Globus pallidus (tissue), 1 donor: ENCODE results near the gene HEATR3.
A peak's percentile ranks its signal among the peaks of the same experiment; 100 is the strongest.

Experiments used
- DNase-seq: peaks from one replicate; pipeline ENCODE4 v3.0.0-alpha.2; 2015; ENCODE audit warnings: low spot score

Gene HEATR3

DNA sequence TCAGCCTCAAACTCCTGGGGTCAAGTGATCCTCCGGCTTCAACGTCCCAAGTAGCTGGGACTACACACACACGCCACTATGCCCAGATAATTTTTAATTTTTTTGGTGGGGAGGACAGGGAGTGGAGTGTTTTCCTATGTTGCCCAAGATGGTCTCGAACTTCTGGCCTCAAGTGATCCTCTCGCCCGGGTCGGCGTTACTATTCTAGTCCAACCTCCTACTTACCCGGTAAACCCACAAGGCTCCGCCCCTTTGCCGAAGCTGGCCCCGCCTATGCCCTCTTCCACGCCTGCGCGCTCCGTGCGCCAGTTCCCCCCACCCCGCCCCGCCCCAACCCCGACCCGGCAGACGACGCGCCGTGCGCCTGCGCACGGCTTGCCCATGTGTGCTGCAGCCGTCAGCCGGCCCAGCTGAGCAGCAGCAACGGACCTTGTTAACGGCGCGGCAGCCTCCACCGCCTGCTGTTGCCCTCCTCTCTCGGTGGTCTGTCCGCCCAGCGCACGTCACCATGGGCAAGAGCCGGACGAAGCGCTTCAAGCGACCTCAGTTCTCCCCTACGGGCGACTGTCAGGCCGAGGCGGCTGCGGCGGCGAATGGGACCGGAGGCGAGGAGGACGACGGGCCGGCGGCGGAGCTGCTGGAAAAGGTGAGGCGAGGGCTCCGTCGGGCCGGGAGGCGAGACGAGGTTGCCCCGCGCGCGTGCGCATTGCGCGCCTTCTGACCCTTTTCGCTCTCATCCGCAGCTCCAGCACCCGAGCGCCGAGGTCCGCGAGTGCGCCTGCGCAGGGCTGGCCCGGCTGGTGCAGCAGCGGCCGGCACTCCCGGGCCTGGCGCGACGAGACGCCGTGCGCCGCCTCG, at the start of gene HEATR3:
Gene HEATR3 (plus strand): TSS at position 347 of the 858 bp plus-strand sequence. CDS start 162 bp downstream, at position 509.
- DNase-seq, result peak; percentile 90

DNA sequence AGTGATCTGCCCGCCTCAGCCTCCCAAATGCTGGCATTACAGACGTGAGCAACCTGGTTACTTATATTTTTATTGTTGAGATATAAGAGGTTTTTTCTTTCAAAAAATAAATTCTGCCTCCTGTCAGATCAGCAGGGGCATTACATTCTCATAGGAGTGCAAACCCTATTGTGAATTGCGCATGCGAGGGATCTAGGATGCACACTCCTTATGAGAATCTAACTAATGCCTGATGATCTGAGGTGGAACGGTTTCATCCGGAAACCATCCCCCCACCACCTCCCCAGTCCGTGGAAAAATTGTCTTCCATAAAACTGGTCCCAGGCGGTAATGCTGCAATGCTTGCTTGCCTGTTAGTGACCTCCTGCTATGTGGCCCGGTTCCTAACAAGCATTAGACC, 48.2 kb upstream of the HEATR3 start:
- DNase-seq, result no peak

- no peak for DNase-seq
These were observed 44.2 kb upstream of the HEATR3 start for GRCh38 chr16:50021544-50021943.

- no peak for DNase-seq
These were observed 42.1 kb upstream of the HEATR3 start for GRCh38 chr16:50023641-50024040.

DNA sequence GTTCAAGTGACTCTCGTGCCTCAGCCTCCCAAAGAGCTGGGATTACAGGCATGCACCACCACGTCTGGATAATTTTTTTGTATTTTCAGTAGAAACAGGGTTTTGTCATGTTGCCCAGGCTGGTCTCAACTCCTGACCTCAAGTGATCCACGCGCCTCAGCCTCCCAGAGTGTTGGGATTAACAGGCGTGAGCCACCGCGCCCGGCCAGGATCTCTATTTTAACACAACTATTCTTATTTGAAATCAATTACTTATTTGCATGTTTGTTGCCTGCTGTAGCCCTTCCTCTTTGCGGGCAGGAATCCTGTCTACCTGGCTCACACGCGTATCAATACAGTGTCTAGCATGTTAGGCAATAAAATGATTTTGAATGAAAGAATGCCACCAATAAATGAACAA, 41.6 kb upstream of the HEATR3 start:
- DNase-seq, result no peak

DNA sequence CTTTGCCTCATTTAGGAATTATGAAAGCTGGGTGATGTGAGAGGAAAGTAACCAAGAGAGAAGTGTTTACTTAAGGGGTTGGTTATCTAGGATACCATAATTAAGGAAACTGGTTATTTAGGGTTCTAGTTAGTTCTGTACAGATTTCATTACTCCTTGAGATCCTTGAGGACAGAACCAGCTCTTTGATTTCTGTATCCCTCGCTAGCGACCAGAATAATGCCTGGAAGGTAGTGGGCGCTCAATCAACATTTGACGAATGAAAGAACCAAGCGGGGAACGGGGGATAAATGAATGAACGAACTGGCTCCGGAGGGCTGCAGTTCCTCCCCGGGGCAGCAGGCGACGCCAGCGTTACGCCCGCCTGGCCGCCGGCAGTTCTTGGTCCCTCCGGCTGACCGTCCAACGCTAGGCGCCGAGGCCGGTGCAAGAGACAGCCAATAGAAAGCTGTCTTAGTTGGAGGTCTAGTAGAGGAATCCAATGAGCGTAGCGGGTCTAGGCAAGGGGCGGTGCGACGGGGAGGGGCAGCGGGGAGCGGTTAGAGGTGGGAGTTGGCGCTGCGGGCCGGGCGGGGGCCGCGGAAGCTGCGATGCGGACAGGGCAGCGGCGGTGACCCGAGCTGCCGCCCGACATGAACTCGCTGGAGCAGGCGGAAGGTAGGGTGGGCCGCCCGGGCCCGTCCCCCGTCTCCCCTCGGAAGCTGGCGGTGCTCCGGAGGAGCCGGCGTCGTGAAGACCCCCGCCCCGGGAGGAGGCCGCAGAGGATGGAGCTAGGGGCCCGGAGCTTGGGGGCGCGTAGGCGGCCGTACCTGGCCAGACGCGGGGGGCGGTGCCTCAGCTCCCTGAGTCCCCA, 40.9 kb upstream of the HEATR3 start, which contains the start of gene CNEP1R1:
Gene CNEP1R1 (plus strand): TSS at position 542 of the 853 bp plus-strand sequence. CDS start 91 bp downstream, at position 633.
- DNase-seq, result peak; percentile 97

DNA sequence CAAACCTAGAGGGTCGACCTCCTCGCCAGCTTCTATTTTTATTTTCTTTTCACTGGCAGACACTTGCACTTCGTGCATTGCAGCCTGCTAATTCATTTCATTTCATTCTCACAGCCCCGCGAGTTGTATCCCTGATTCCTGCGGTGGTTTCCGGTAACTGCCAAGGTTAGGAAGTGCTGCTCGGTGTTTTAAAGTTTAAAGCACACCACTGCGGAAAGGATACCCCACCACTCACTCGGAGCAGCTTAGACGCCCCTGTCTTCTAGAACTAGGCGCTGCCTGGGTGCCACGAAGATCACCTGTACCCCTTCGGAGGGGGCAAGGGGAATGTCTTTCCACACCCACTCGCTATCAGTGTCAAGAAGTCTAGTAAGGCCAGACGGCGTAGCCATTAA, 40.2 kb upstream of the HEATR3 start:
- DNase-seq, result no peak

- no peak for DNase-seq
These were observed 37.9 kb upstream of the HEATR3 start for GRCh38 chr16:50027829-50028228.

- DNase-seq, result no peak
These were observed 30.2 kb upstream of the HEATR3 start for GRCh38 chr16:50035468-50035992.

GRCh38 chr16:50036426-50036825, 29.3 kb upstream of the HEATR3 start:
- no peak for DNase-seq

DNA sequence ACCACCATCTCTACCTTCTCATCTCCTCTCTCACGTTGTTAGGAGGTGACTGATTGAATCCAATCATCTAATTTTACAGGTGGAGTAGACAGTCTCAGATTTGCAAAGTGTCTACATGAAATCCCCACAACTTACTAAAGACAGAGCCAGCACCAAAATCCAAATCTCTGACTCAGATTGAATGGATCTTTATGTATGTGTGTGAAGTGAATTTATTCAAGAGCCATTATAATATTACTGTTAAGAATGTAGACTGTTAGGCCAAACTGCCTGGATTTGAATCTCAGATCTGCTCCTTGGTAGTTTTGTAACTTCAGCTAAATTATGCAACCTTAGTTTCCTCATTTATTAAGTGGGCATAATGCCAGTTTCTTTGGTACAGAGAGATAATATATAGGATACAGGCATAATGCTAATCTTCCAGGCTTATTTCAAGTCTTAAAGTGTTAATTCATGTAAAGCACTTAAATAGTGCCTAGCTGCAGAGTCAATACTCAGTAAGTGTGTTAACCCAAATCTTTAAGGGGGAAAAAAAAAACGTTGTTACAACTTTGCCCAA, 28.0 kb upstream of the HEATR3 start:
- DNase-seq, result no peak

DNA sequence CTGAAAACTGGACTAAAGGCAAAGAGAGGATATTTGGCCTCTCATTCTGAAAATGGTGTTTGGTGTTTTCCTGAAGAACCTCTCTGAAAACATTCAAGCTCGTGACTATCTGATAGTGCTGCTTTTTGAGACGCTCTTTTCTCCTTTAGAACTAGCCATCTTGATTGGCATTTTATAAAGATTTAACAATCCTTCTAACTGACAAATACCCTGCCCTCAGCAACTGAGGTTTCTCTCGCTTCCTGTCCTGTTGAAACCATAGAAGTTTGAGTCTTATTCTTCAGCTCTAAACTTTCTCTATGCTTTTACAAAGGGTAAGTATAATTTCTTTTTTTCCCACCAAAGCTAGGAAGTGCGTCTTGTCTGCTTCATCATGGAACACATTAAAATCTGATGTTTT, 27.5 kb upstream of the HEATR3 start:
- DNase-seq, result no peak

GRCh38 chr16:50038756-50039529, 26.8 kb upstream of the HEATR3 start:
- DNase-seq, result peak; percentile 48

DNA sequence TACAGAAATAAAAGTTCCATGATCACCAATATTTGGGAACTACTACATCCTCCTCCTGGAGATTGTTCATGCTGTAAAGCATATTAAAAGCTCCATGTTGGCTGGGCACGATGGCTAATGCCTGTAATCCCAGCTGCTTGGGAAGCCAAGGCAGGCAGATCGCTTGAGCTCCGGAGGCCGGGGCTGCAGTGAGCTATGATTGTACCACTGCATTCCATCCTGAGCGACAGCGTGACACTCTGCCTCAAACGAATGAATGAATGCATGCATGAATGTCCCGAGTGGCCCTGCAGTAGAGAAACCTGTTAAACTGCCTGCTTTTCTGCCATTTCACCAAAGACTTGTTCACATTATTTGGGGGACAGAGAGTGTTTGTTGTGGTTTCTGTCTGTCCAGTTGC, 25.8 kb upstream of the HEATR3 start:
- DNase-seq, result no peak

DNA sequence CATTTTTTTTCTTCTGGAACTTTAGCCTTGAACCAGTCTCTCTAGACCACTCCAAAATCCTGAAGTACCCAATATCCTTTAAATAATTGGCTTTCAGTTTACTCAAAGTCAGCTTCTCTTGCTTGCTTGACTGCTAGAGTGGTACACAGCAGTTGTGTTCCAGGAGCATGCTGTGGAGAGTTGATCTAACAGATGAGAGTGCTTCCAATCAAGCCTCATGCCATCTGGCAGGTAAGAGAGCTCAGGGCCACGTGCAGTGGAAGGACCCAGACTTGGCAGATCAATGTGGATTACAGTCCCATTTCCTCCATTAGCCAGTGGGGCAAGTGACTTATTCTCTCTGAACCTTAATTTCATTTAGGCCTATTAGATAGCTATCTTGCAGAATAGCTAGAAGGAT, 25.1 kb upstream of the HEATR3 start:
- no peak for DNase-seq

DNA sequence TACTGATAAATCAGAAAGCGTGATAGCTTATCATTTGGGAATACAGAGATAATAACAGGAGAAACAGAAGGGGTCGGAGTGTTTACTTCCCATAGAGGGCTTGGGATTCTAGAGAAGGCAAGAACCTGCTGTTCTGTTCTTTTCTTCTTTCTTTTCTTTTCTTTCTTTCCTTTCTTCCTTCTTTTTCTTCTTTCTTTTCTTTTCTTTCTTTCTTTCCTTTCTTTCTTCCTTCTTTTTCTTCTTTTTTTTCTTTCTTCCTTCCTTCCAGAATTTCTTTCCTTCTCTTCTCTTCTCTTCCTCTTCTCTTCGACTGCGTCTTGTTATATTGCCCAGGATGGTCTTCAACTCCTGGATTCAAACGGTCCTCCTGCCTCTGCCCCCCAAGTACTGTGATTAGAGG, 22.4 kb upstream of the HEATR3 start:
- DNase-seq, result no peak

GRCh38 chr16:50045412-50045811, 20.4 kb upstream of the HEATR3 start:
- no peak for DNase-seq

GRCh38 chr16:50046853-50047252, 18.9 kb upstream of the HEATR3 start:
- no peak for DNase-seq

GRCh38 chr16:50047864-50048263, 17.9 kb upstream of the HEATR3 start:
- DNase-seq, result no peak

GRCh38 chr16:50050802-50051201, 15.0 kb upstream of the HEATR3 start:
- no peak for DNase-seq

DNA sequence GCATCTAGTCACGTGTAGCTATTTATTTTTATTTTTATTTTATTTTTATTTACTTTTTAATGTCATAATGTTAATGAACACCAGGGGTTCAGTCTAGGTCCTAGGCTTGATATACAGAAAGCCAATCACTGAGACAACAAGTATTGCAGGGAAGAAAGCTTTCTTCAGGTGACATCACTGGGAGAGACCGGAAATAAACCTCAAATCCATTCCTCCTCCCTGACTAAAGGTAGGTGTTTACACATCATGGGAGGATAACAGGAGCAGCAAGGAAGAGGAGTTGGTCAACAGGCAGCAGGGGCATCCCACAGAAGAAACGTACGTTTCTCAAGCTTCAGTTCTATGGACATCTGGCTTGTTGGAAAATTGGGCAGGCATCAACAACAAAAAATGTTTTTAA, 9.5 kb upstream of the HEATR3 start:
- DNase-seq, result no peak
